Hepatocyte (in vitro differentiated cells): ENCODE measurements around the gene SCAMP5. TPM values are rescaled to one million over a fixed set of nuclear protein-coding genes. Genes with fewer than 3 reads are reported as not detected.

Experiments
- DNase-seq: peaks from one replicate; pipeline ENCODE4 v3.0.0-alpha.2; 2016; ENCODE audit warnings: low spot score
- H2AFZ ChIP-seq: fragments of 200-600 bp; sonication (generic); 2 replicates; pipeline ENCODE4 v1.6.0; 2016; ENCODE audit warnings: antibody characterized with exemption, mild to moderate bottlenecking
- H3K27ac ChIP-seq: fragments of 200-600 bp; sonication (generic); 2 replicates; pipeline ENCODE4 v1.5.1; 2016; ENCODE audit warnings: mild to moderate bottlenecking
- H3K27me3 ChIP-seq: fragments of 200-600 bp; sonication (generic); 2 replicates; pipeline ENCODE4 v1.6.1; 2016
- H3K36me3 ChIP-seq: fragments of 200-600 bp; sonication (generic); replicated peaks from 2 replicates; pipeline ENCODE4 v1.5.1; 2016; ENCODE audit warnings: low read depth; ENCODE audit not compliant: insufficient read depth
- H3K4me1 ChIP-seq: fragments of 200-600 bp; sonication (generic); 2 replicates; pipeline ENCODE4 v1.5.1; 2016; ENCODE audit warnings: mild to moderate bottlenecking, moderate library complexity; ENCODE audit not compliant: insufficient read depth
- H3K4me2 ChIP-seq: fragments of 200-600 bp; sonication (generic); 2 replicates; pipeline ENCODE4 v1.6.0; 2016
- H3K4me3 ChIP-seq: fragments of 200-600 bp; sonication (generic); 2 replicates; pipeline ENCODE4 v1.5.1; 2016; ENCODE audit warnings: mild to moderate bottlenecking
- H3K79me2 ChIP-seq: fragments of 200-600 bp; sonication (generic); 2 replicates; pipeline ENCODE4 v1.6.0; 2017; ENCODE audit warnings: mild to moderate bottlenecking
- H3K9me2 ChIP-seq: fragments of 200-600 bp; sonication (generic); replicated peaks from 2 replicates; pipeline ENCODE4 v1.6.0; 2017; ENCODE audit warnings: mild to moderate bottlenecking; ENCODE audit not compliant: insufficient read depth
- H3K9me3 ChIP-seq: fragments of 200-600 bp; sonication (generic); 2 replicates; pipeline ENCODE4 v1.5.1; 2016; ENCODE audit warnings: low read depth, mild to moderate bottlenecking
- H4K20me1 ChIP-seq: fragments of 200-600 bp; sonication (generic); 2 replicates; pipeline ENCODE4 v1.6.0; 2016; ENCODE audit warnings: mild to moderate bottlenecking; ENCODE audit not compliant: insufficient read depth, poor library complexity, severe bottlenecking
- CTCF ChIP-seq: fragments of 200-600 bp; sonication (generic); IDR thresholded peaks from 2 replicates; pipeline ENCODE4 v1.5.1; 2016; ENCODE audit warnings: antibody characterized with exemption, mild to moderate bottlenecking; ENCODE audit not compliant: poor library complexity
- EZH2 ChIP-seq: fragments of 200-600 bp; sonication (generic); IDR thresholded peaks from 2 replicates; pipeline ENCODE4 v1.6.1; 2016; ENCODE audit warnings: antibody characterized with exemption, mild to moderate bottlenecking, borderline replicate concordance
- EZH2phosphoT487 ChIP-seq: fragments of 200-600 bp; sonication (generic); IDR thresholded peaks from one replicate; pipeline ENCODE4 v1.6.1; 2018; ENCODE audit warnings: antibody characterized with exemption, mild to moderate bottlenecking, low read depth, moderate library complexity; ENCODE audit not compliant: unreplicated experiment, severe bottlenecking
- WGBS: methylation state at CpG from one replicate; pipeline ENCODE4 v1.1.6; 2016; ENCODE audit warnings: low lambda C conversion rate; ENCODE audit errors: missing lambda C conversion rate; 5-methylcytosine and 5-hydroxymethylcytosine counted together
- polyA plus RNA-seq: library from polyadenylated mRNA; unstranded; fragments of >200 nt; fragmentation: Nextera tagmentation; extraction: Ambion mirVana; gene quantifications from 2 replicates; pipeline ENCODE4 v1.2.1, GENCODE V29; 2016
- total RNA-seq: library from RNA; depleted of rRNA; stranded (reverse); fragments of >200 nt; gene quantifications from 2 replicates; pipeline ENCODE4 v1.2.3, GENCODE V29; 2014

The SCAMP5 gene
- total and polyA plus RNA-seq, 2 experiments from 2014 or later, result 10.6 to 18.8 TPM

GRCh38 chr15:75063889-75064288, 68.5 kb downstream of the SCAMP5 start:
- H3K36me3 ChIP-seq, result no peaks in the 10 kb centered on the region
- H3K9me2 ChIP-seq, result no peaks in the 10 kb centered on the region
- H2AFZ ChIP-seq, result no peak overlapping the region
- peaks cover 10% of the 10 kb centered on the region for H3K9me3 ChIP-seq
- no peak overlapping the region for H3K27ac ChIP-seq
- WGBS, result 96% methylated on average over 9 of the region's 9 CpGs
- TF ChIP-seq EZH2 (no peak), CTCF (no peak), EZH2phosphoT487 (no peak)
- no peak for DNase-seq
- no peak overlapping the region for H3K4me2 ChIP-seq
- H3K4me3 ChIP-seq, result no peak overlapping the region
- no peaks in the 10 kb centered on the region for H3K27me3 ChIP-seq
- H3K79me2 ChIP-seq, result no peaks in the 10 kb centered on the region
- no peaks in the 10 kb centered on the region for H4K20me1 ChIP-seq
- H3K4me1 ChIP-seq, result no peaks in the 10 kb centered on the region

- H2AFZ ChIP-seq, result no peak overlapping the region
- no peak overlapping the region for H3K4me2 ChIP-seq
- TF ChIP-seq EZH2phosphoT487 (no peak), EZH2 (no peak), CTCF (no peak)
- no peaks in the 10 kb centered on the region for H3K36me3 ChIP-seq
- no peak overlapping the region for H3K4me3 ChIP-seq
- no peaks in the 10 kb centered on the region for H4K20me1 ChIP-seq
- no peaks in the 10 kb centered on the region for H3K9me2 ChIP-seq
- H3K27ac ChIP-seq, result peak overlapping the region; percentile 78
- no peaks in the 10 kb centered on the region for H3K27me3 ChIP-seq
- H3K79me2 ChIP-seq, result no peaks in the 10 kb centered on the region
- WGBS, result 57% methylated on average over 2 of the region's 2 CpGs
- H3K4me1 ChIP-seq, result no peaks in the 10 kb centered on the region
- H3K9me3 ChIP-seq, result peaks cover 10% of the 10 kb centered on the region
- DNase-seq, result no peak
Measured at GRCh38 chr15:75064846-75065245, 69.5 kb downstream of the SCAMP5 start.

- no peaks in the 10 kb centered on the region for H3K4me1 ChIP-seq
- H3K4me2 ChIP-seq, result no peak overlapping the region
- peaks cover 10% of the 10 kb centered on the region for H3K9me3 ChIP-seq
- H3K4me3 ChIP-seq, result no peak overlapping the region
- H2AFZ ChIP-seq, result no peak overlapping the region
- TF ChIP-seq CTCF (no peak), EZH2phosphoT487 (no peak), EZH2 (no peak)
- no peaks in the 10 kb centered on the region for H3K27me3 ChIP-seq
- no peaks in the 10 kb centered on the region for H3K9me2 ChIP-seq
- H3K36me3 ChIP-seq, result no peaks in the 10 kb centered on the region
- H3K79me2 ChIP-seq, result no peaks in the 10 kb centered on the region
- peak; percentile 21 for DNase-seq
- WGBS, result 65% methylated on average over 1 of the region's 1 CpG
- H4K20me1 ChIP-seq, result no peaks in the 10 kb centered on the region
- H3K27ac ChIP-seq, result peak overlapping the region; percentile 78
Measured at GRCh38 chr15:75065467-75065850, 70.1 kb downstream of the SCAMP5 start.
